Measurements from ENCODE around the gene JMY.
A peak's percentile ranks its signal among the peaks of the same experiment; 100 is the strongest.
"Not testable (repeated sequence)": the region's sequence is repeated elsewhere in the genome, so short reads cannot be mapped to it uniquely, and the experiment has no call there.

Gene JMY

GRCh38 chr5:79236970-79237739 lies 1.2 kb downstream of the JMY start:
- DNase-seq = peak; percentile 25

GRCh38 chr5:79237740-79238560 lies 2.0 kb downstream of the JMY start:
- DNase-seq = no peak

GRCh38 chr5:79240561-79240960 lies 4.6 kb downstream of the JMY start:
- DNase-seq = no peak

GRCh38 chr5:79241535-79241979 lies 5.6 kb downstream of the JMY start:
- no peak for DNase-seq

- no peak for DNase-seq
These were observed 6.5 kb downstream of the JMY start for GRCh38 chr5:79242242-79243039.

- DNase-seq = no peak
These were observed 7.3 kb downstream of the JMY start for GRCh38 chr5:79243224-79243623.

GRCh38 chr5:79254067-79254466 lies 18.1 kb downstream of the JMY start:
- not testable (repeated sequence) for DNase-seq

GRCh38 chr5:79255786-79256557 lies 20.0 kb downstream of the JMY start:
- DNase-seq = no peak

GRCh38 chr5:79256563-79256962 lies 20.6 kb downstream of the JMY start:
- DNase-seq = no peak

GRCh38 chr5:79257314-79257713 lies 21.4 kb downstream of the JMY start:
- DNase-seq = no peak

GRCh38 chr5:79258801-79259200 lies 22.9 kb downstream of the JMY start:
- no peak for DNase-seq

- no peak for DNase-seq
These were observed 23.5 kb downstream of the JMY start for GRCh38 chr5:79259383-79259782.

- DNase-seq = no peak
These were observed 23.9 kb downstream of the JMY start for GRCh38 chr5:79259810-79260209.

GRCh38 chr5:79261897-79262296 lies 26.0 kb downstream of the JMY start:
- DNase-seq = no peak

GRCh38 chr5:79263290-79263689 lies 27.4 kb downstream of the JMY start:
- DNase-seq = no peak

- DNase-seq = no peak
These were observed 31.2 kb downstream of the JMY start for GRCh38 chr5:79267180-79267579.

GRCh38 chr5:79269733-79270166 lies 33.8 kb downstream of the JMY start:
- DNase-seq = no peak

GRCh38 chr5:79273341-79273740 lies 37.4 kb downstream of the JMY start:
- no peak for DNase-seq

- no peak for DNase-seq
These were observed 48.9 kb downstream of the JMY start for GRCh38 chr5:79284846-79285245.

- no peak for DNase-seq
These were observed 49.4 kb downstream of the JMY start for GRCh38 chr5:79285285-79285684.

- no peak for DNase-seq
These were observed 49.9 kb downstream of the JMY start for GRCh38 chr5:79285833-79286232.

- DNase-seq = no peak
These were observed 51.4 kb downstream of the JMY start for GRCh38 chr5:79287380-79287779.

Measured in midbrain (tissue), 1 donor.